Measurements from ENCODE around the gene TBXAS1.

TBXAS1 gene

DNA sequence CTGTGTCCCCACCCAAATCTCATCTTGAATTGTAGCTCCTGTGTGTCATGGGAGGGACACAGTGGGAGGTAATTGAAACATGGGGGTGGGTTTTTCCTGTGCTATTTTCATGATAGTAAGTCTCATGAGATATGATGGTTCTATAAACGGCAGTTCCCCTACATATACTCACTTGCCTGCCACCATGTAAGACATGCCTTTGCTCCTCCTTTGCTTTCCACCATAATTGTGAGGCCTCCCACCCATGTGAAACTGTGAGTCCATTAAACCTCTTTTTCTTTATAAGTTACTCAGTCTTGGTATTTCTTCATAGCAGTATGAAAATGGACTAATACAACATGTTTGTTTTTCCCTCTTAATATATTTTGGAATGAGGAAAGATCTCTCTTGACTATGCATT is 24.5 kb upstream of the TBXAS1 start:
- no peaks in the 10 kb centered on the region for H3K27me3 ChIP-seq (ENCODE audit: insufficient read depth, poor library complexity, severe bottlenecking)
- TF ChIP-seq, protein P1, sequence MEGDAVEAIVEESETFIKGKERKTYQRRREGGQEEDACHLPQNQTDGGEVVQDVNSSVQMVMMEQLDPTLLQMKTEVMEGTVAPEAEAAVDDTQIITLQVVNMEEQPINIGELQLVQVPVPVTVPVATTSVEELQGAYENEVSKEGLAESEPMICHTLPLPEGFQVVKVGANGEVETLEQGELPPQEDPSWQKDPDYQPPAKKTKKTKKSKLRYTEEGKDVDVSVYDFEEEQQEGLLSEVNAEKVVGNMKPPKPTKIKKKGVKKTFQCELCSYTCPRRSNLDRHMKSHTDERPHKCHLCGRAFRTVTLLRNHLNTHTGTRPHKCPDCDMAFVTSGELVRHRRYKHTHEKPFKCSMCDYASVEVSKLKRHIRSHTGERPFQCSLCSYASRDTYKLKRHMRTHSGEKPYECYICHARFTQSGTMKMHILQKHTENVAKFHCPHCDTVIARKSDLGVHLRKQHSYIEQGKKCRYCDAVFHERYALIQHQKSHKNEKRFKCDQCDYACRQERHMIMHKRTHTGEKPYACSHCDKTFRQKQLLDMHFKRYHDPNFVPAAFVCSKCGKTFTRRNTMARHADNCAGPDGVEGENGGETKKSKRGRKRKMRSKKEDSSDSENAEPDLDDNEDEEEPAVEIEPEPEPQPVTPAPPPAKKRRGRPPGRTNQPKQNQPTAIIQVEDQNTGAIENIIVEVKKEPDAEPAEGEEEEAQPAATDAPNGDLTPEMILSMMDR (IDR thresholded peaks at IDR 0.05; ENCODE audit: poor library complexity, severe bottlenecking): no peak
- no peaks in the 10 kb centered on the region for H3K9me3 ChIP-seq (ENCODE audit: severe bottlenecking)
- no peaks in the 10 kb centered on the region for H3K36me3 ChIP-seq (ENCODE audit: low read depth)
- H3K4me1 ChIP-seq (ENCODE audit: insufficient read depth, poor library complexity, severe bottlenecking): no peaks in the 10 kb centered on the region
- H3K27ac ChIP-seq (ENCODE audit: poor library complexity, severe bottlenecking): no peak overlapping the region
- no peak for DNase-seq (ENCODE audit: low spot score)
- ATAC-seq (ENCODE audit: low read depth): no peak
- no peak overlapping the region for H3K4me3 ChIP-seq (ENCODE audit: severe bottlenecking)

DNA sequence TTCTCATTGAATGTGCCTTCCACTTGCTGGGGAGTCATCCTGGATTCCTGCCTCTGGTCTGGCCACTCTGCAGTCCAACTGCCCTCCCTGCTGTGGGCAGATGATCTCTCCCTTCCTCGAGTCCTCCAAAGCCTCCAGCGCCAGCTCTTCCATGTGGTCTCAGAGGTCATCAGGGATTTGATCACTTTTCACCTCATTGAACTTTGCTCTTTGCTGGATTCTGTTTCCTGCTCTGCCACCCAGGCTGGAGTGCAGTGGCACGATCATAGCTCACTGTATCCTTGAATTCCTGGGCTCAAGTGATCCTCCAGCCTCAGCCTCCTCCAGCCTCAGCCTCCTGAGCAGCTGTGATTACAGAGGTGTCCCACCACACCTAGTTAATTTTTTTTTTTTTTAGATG is 22.1 kb upstream of the TBXAS1 start:
- TF ChIP-seq, protein P1 (IDR thresholded peaks at IDR 0.05; ENCODE audit: poor library complexity, severe bottlenecking): no peak
- no peak for ATAC-seq (ENCODE audit: low read depth)
- no peaks in the 10 kb centered on the region for H3K4me1 ChIP-seq (ENCODE audit: insufficient read depth, poor library complexity, severe bottlenecking)
- DNase-seq (ENCODE audit: low spot score): no peak
- H3K9me3 ChIP-seq (ENCODE audit: severe bottlenecking): no peaks in the 10 kb centered on the region
- no peaks in the 10 kb centered on the region for H3K36me3 ChIP-seq (ENCODE audit: low read depth)
- no peaks in the 10 kb centered on the region for H3K27me3 ChIP-seq (ENCODE audit: insufficient read depth, poor library complexity, severe bottlenecking)
- no peak overlapping the region for H3K4me3 ChIP-seq (ENCODE audit: severe bottlenecking)
- H3K27ac ChIP-seq (ENCODE audit: poor library complexity, severe bottlenecking): no peak overlapping the region

- H3K4me1 ChIP-seq (ENCODE audit: insufficient read depth, poor library complexity, severe bottlenecking): no peaks in the 10 kb centered on the region
- no peaks in the 10 kb centered on the region for H3K36me3 ChIP-seq (ENCODE audit: low read depth)
- H3K4me3 ChIP-seq (ENCODE audit: severe bottlenecking): no peak overlapping the region
- DNase-seq (ENCODE audit: low spot score): no peak
- H3K27me3 ChIP-seq (ENCODE audit: insufficient read depth, poor library complexity, severe bottlenecking): no peaks in the 10 kb centered on the region
- TF ChIP-seq, protein P1 (IDR thresholded peaks at IDR 0.05; ENCODE audit: poor library complexity, severe bottlenecking): no peak
- no peak for ATAC-seq (ENCODE audit: low read depth)
- H3K27ac ChIP-seq (ENCODE audit: poor library complexity, severe bottlenecking): no peak overlapping the region
- H3K9me3 ChIP-seq (ENCODE audit: severe bottlenecking): no peaks in the 10 kb centered on the region
Observed at GRCh38 chr7:139808427-139808826, 20.6 kb upstream of the TBXAS1 start.

GRCh38 chr7:139808846-139809442 is 20.1 kb upstream of the TBXAS1 start:
- H3K4me1 ChIP-seq (ENCODE audit: insufficient read depth, poor library complexity, severe bottlenecking): no peaks in the 10 kb centered on the region
- H3K9me3 ChIP-seq (ENCODE audit: severe bottlenecking): no peaks in the 10 kb centered on the region
- no peak overlapping the region for H3K27ac ChIP-seq (ENCODE audit: poor library complexity, severe bottlenecking)
- no peaks in the 10 kb centered on the region for H3K36me3 ChIP-seq (ENCODE audit: low read depth)
- DNase-seq (ENCODE audit: low spot score): no peak
- no peak overlapping the region for H3K4me3 ChIP-seq (ENCODE audit: severe bottlenecking)
- TF ChIP-seq, protein P1 (IDR thresholded peaks at IDR 0.05; ENCODE audit: poor library complexity, severe bottlenecking): no peak
- H3K27me3 ChIP-seq (ENCODE audit: insufficient read depth, poor library complexity, severe bottlenecking): no peaks in the 10 kb centered on the region
- ATAC-seq (ENCODE audit: low read depth): no peak

GRCh38 chr7:139811066-139811465 is 18.0 kb upstream of the TBXAS1 start:
- Histone ChIP-seq H3K27ac (ENCODE audit: poor library complexity, severe bottlenecking) (no peak overlapping the region), H3K9me3 (ENCODE audit: severe bottlenecking) (no peaks in the 10 kb centered on the region), H3K4me3 (ENCODE audit: severe bottlenecking) (no peak overlapping the region), H3K36me3 (ENCODE audit: low read depth) (no peaks in the 10 kb centered on the region), H3K4me1 (ENCODE audit: insufficient read depth, poor library complexity, severe bottlenecking) (no peaks in the 10 kb centered on the region), H3K27me3 (ENCODE audit: insufficient read depth, poor library complexity, severe bottlenecking) (no peaks in the 10 kb centered on the region)
- TF ChIP-seq, protein P1 (IDR thresholded peaks at IDR 0.05; ENCODE audit: poor library complexity, severe bottlenecking): no peak
- ATAC-seq (ENCODE audit: low read depth): no peak
- DNase-seq (ENCODE audit: low spot score): no peak

Measured in RWPE2 (cell line).